Esophagus mucosa (tissue), 1 donor: Measurements from ENCODE around the gene SWSAP1. TPM values are rescaled to one million over a fixed set of nuclear protein-coding genes. Genes with fewer than 3 reads are reported as not detected.
"Not testable (repeated sequence)": the region's sequence is repeated elsewhere in the genome, so short reads cannot be mapped to it uniquely, and the experiment has no call there.

Experiments
- ATAC-seq: fragments of 200-7000 bp; cut with Tn5 transposase; one replicate; pipeline ENCODE4 v1.9.1; 2020
- total RNA-seq: library from RNA; stranded (reverse); gene quantifications from one replicate; pipeline ENCODE4 v1.2.4, GENCODE V29; 2023
- donor health status: DM: yes; HTN: yes; CAD: no.

Gene SWSAP1
- total RNA-seq, 1 donor from 2014 or later, result 2.5 TPM

GRCh38 chr19:11379269-11379845, 4.9 kb downstream of the SWSAP1 start:
- not testable (repeated sequence) for ATAC-seq

- ATAC-seq, result no peak
Observed at GRCh38 chr19:11379857-11380350, 5.4 kb downstream of the SWSAP1 start.

GRCh38 chr19:11380653-11381537, 6.4 kb downstream of the SWSAP1 start:
- peak; percentile 85 for ATAC-seq

- no peak for ATAC-seq
Observed at GRCh38 chr19:11382898-11383705, 8.6 kb downstream of the SWSAP1 start.

GRCh38 chr19:11383706-11384048, 9.2 kb downstream of the SWSAP1 start:
- ATAC-seq, result no peak

GRCh38 chr19:11384778-11385129, 10.3 kb downstream of the SWSAP1 start:
- no peak for ATAC-seq

- ATAC-seq, result no peak
Observed at GRCh38 chr19:11387162-11388034, 12.9 kb downstream of the SWSAP1 start.

GRCh38 chr19:11390359-11390758, 15.9 kb downstream of the SWSAP1 start:
- ATAC-seq, result no peak

GRCh38 chr19:11390933-11391680, 16.6 kb downstream of the SWSAP1 start:
- ATAC-seq, result no peak

- ATAC-seq, result no peak
Observed at GRCh38 chr19:11397089-11397610, 22.7 kb downstream of the SWSAP1 start.

GRCh38 chr19:11399667-11400066, 25.2 kb downstream of the SWSAP1 start:
- ATAC-seq, result peak; percentile 41

- ATAC-seq, result no peak
Observed at GRCh38 chr19:11400798-11401197, 26.3 kb downstream of the SWSAP1 start.

- ATAC-seq, result no peak
Observed at GRCh38 chr19:11401808-11402543, 27.5 kb downstream of the SWSAP1 start.

GRCh38 chr19:11404588-11405222, 30.2 kb downstream of the SWSAP1 start:
- no peak for ATAC-seq

- ATAC-seq, result peak; percentile 66
Observed at GRCh38 chr19:11405846-11406643, 31.6 kb downstream of the SWSAP1 start.

- peak; percentile 19 for ATAC-seq
Observed at GRCh38 chr19:11406703-11407236, 32.3 kb downstream of the SWSAP1 start.

GRCh38 chr19:11408591-11408990, 34.1 kb downstream of the SWSAP1 start:
- ATAC-seq, result no peak

GRCh38 chr19:11410682-11411081, 36.2 kb downstream of the SWSAP1 start:
- ATAC-seq, result no peak

GRCh38 chr19:11414544-11414943, 40.1 kb downstream of the SWSAP1 start:
- ATAC-seq, result no peak
